CD4-positive, alpha-beta T cell (primary cell): ENCODE measurements around the gene NARS2. TPM values are rescaled to one million over a fixed set of nuclear protein-coding genes. Genes with fewer than 3 reads are reported as not detected.

ENCODE experiments used
- ATAC-seq: fragments of 200-7000 bp; cut with Tn5 transposase; one replicate; pipeline ENCODE4 v1.10.0; 2022; ENCODE audit warnings: mild to moderate bottlenecking; ENCODE audit not compliant: poor library complexity
- CTCF ChIA-PET: fragments of 350-600 bp; sonication (Branson Sonifier 250); formaldehyde crosslinking; loops from one replicate; lab custom pipeline; 2021; ENCODE audit warnings: antibody characterized with exemption, inconsistent platforms; lab: Charles Lee
- POLR2A ChIA-PET: fragments of 350-600 bp; sonication (Branson Sonifier 250); formaldehyde crosslinking; loops from one replicate; lab custom pipeline; 2021; ENCODE audit warnings: antibody characterized with exemption, inconsistent platforms; lab: Charles Lee
- DNase-seq, 14 experiments: peaks; one replicate each; pipeline ENCODE4 v3.0.0-alpha.2; 2013 to 2020; ENCODE audit warnings: mixed read lengths in 2 of 14
- H3K27ac ChIP-seq, 2 donors: one replicate each; pipeline versions ENCODE4 v1.5.1 to v1.7.0; 2013; ENCODE audit warnings: low read length in 2 of 2, low read depth in 1 of 2, mild to moderate bottlenecking in 1 of 2
- H3K27me3 ChIP-seq, 2 experiments: 1 replicate in 1 of 2; 2 replicates in 1 of 2; pipeline versions ENCODE4 v1.6.1 to v1.7.0; 2013; ENCODE audit warnings: low read length in 2 of 2, control low read depth in 1 of 2, mild to moderate bottlenecking in 1 of 2, moderate library complexity in 1 of 2; ENCODE audit not compliant: insufficient read depth in 2 of 2, control insufficient read depth in 1 of 2
- H3K36me3 ChIP-seq: one replicate; pipeline ENCODE4 v1.6.1; 2013; ENCODE audit warnings: low read length, control low read depth; ENCODE audit not compliant: insufficient read depth
- H3K4me1 ChIP-seq: one replicate; pipeline ENCODE4 v1.6.1; 2013; ENCODE audit warnings: low read length, control low read depth; ENCODE audit not compliant: insufficient read depth
- H3K4me3 ChIP-seq: one replicate; pipeline ENCODE4 v1.5.1; 2013; ENCODE audit warnings: mild to moderate bottlenecking, low read length, moderate library complexity
- H3K9me3 ChIP-seq, 2 experiments: 1 replicate in 1 of 2; 2 replicates in 1 of 2; pipeline versions ENCODE4 v1.6.1 to v1.7.0; 2013; ENCODE audit warnings: low read length in 2 of 2, mild to moderate bottlenecking in 2 of 2, control low read depth in 1 of 2, moderate library complexity in 1 of 2; ENCODE audit not compliant: control insufficient read depth in 1 of 2, insufficient read depth in 1 of 2
- H3K27ac Mint-ChIP-seq: one replicate; pipeline ENCODE4 v1.8.0; 2020; ENCODE audit warnings: mixed read lengths
- H3K27me3 Mint-ChIP-seq: one replicate; pipeline ENCODE4 v1.8.0; 2021; ENCODE audit warnings: mixed read lengths
- H3K36me3 Mint-ChIP-seq: one replicate; pipeline ENCODE4 v1.8.0; 2021; ENCODE audit warnings: low read depth, mixed read lengths
- H3K4me1 Mint-ChIP-seq: one replicate; pipeline ENCODE4 v1.8.0; 2021; ENCODE audit warnings: low read depth, mixed read lengths
- H3K4me3 Mint-ChIP-seq: one replicate; pipeline ENCODE4 v1.8.0; 2020; ENCODE audit warnings: mild to moderate bottlenecking, mixed read lengths
- H3K9me3 Mint-ChIP-seq: one replicate; pipeline ENCODE4 v1.8.0; 2020; ENCODE audit warnings: mixed read lengths
- CTCF ChIP-seq: fragments of 200-600 bp; IDR thresholded peaks from one replicate; pipeline ENCODE4 v1.8.0; 2022; ENCODE audit warnings: antibody characterized with exemption, mild to moderate bottlenecking
- intact Hi-C, 2 experiments: fragments of 100-400 bp; cut with DNase I in 1 of 2; cut with micrococcal nuclease in 1 of 2; formaldehyde crosslinking; loops; one replicate each; pipeline versions ENCODE4 v1.15.1 to v1.9.0; 2023 to 2025; cut with DNase I, micrococcal nuclease
- total RNA-seq, 174 experiments: library from RNA in 2 of 174; stranded (reverse) in 2 of 174; gene quantifications; one replicate each; pipeline ENCODE4 v1.2.3 and lab custom pipeline; 2021 to 2026

The NARS2 gene
- total RNA-seq, 2 experiments from 2014 or later, result 8.7 to 9.3 TPM

GRCh38 chr11:78595436-78596130 is 20.9 kb upstream of the NARS2 start:
- H3K27me3 Mint-ChIP-seq, result peaks cover 41% of the 10 kb centered on the region
- H3K9me3 Mint-ChIP-seq, result no peaks in the 10 kb centered on the region
- ChIA-PET POLR2A (no interaction called here), CTCF (interaction anchor here (1.5 kb wide), 1 partner anchor 9 kb away, joined by 3 read pairs; no protein-coding TSS in a partner anchor)
- Histone ChIP-seq H3K4me1 (no peaks in the 10 kb centered on the region), H3K27ac (no peak overlapping the region), H3K27me3 (no peaks in the 10 kb centered on the region), H3K36me3 (no peaks in the 10 kb centered on the region), H3K4me3 (no peak overlapping the region), H3K9me3 (no peaks in the 10 kb centered on the region)
- no peaks in the 10 kb centered on the region for H3K36me3 Mint-ChIP-seq
- no peaks in the 10 kb centered on the region for H3K4me1 Mint-ChIP-seq
- H3K27ac Mint-ChIP-seq, result no peak overlapping the region
- no peak for TF ChIP-seq CTCF
- intact Hi-C loops, result no loop called here
- DNase-seq (no peak), ATAC-seq (no peak)
- no peak overlapping the region for H3K4me3 Mint-ChIP-seq

DNA sequence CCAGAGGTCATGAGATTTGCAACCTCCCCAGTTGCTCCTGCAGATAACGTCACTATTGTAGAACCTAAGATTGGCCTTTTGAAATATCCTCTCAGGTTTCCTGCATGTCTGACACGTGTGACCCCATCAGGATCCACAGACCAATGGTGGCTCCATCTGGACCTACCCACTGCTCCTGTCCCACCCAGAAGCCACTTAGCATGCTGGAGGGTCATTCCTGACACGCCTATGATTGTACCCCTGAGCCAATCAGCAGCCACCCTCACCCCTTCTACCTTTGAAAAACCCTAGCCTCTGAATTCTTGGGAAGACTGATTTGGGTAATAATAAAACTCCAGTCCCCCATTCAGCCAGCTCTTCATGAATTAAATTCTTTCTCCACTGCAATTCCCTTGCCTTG is 20.1 kb upstream of the NARS2 start:
- Histone ChIP-seq H3K4me1 (no peaks in the 10 kb centered on the region), H3K4me3 (no peak overlapping the region), H3K27ac (no peak overlapping the region), H3K36me3 (no peaks in the 10 kb centered on the region), H3K9me3 (no peaks in the 10 kb centered on the region), H3K27me3 (no peaks in the 10 kb centered on the region)
- ATAC-seq (no peak), DNase-seq (no peak)
- intact Hi-C loops, result no loop called here
- ChIA-PET POLR2A (no interaction called here), CTCF (no interaction called here)
- no peak for TF ChIP-seq CTCF
- H3K36me3 Mint-ChIP-seq, result no peaks in the 10 kb centered on the region
- peaks cover 33% of the 10 kb centered on the region for H3K27me3 Mint-ChIP-seq
- H3K4me3 Mint-ChIP-seq, result no peak overlapping the region
- no peaks in the 10 kb centered on the region for H3K4me1 Mint-ChIP-seq
- H3K27ac Mint-ChIP-seq, result no peak overlapping the region
- H3K9me3 Mint-ChIP-seq, result no peaks in the 10 kb centered on the region

GRCh38 chr11:78588517-78588916 is 13.9 kb upstream of the NARS2 start:
- CTCF ChIA-PET, result no interaction called here
- no peak overlapping the region for H3K27ac Mint-ChIP-seq
- H3K4me1 Mint-ChIP-seq, result no peaks in the 10 kb centered on the region

More at GRCh38 chr11:78588517-78588916, 13.9 kb upstream of the NARS2 start:
- no peaks in the 10 kb centered on the region for H3K4me1 ChIP-seq
- DNase-seq (no peak), ATAC-seq (no peak)
- H3K27me3 ChIP-seq, result peaks cover 0 to 4% of the 10 kb centered on the region in 2 experiments
- H3K9me3 ChIP-seq, result peaks cover 9 to 11% of the 10 kb centered on the region in 2 experiments
- H3K4me3 ChIP-seq, result no peak overlapping the region
- H3K27ac ChIP-seq, result no peak overlapping the region
- POLR2A ChIA-PET, result no interaction called here
- H3K9me3 Mint-ChIP-seq, result peaks cover 7% of the 10 kb centered on the region
- no peak for TF ChIP-seq CTCF
- H3K4me3 Mint-ChIP-seq, result no peak overlapping the region
- H3K36me3 ChIP-seq, result no peaks in the 10 kb centered on the region
- peaks cover 3% of the 10 kb centered on the region for H3K36me3 Mint-ChIP-seq
- peaks cover 16% of the 10 kb centered on the region for H3K27me3 Mint-ChIP-seq
- intact Hi-C loops, result no loop called here
